Lung (tissue), 12 donors: ENCODE measurements around the gene PHACTR3. TPM values are rescaled to one million over a fixed set of nuclear protein-coding genes. Genes with fewer than 3 reads are reported as not detected.

ENCODE experiments used
- ATAC-seq: fragments of 200-7000 bp; cut with Tn5 transposase; one replicate; pipeline ENCODE4 v1.9.1; 2020; ENCODE audit warnings: moderate number of reproducible peaks; ENCODE audit not compliant: insufficient read depth, low FRiP score
- DNase-seq, 3 donors: peaks; one replicate each; pipeline ENCODE4 v3.0.0-alpha.2; 2013 to 2017
- H3K27ac ChIP-seq, 2 donors: one replicate each; pipeline ENCODE4 v1.5.1; 2013; ENCODE audit warnings: mild to moderate bottlenecking in 2 of 2, moderate library complexity in 2 of 2, control low read depth in 1 of 2, inconsistent platforms in 1 of 2, low read depth in 1 of 2, low read length in 1 of 2
- H3K27me3 ChIP-seq, 3 donors: one replicate each; pipeline ENCODE4 v1.5.1; 2013; ENCODE audit warnings: low read length in 2 of 3; ENCODE audit not compliant: control insufficient read depth in 3 of 3, insufficient read depth in 3 of 3
- H3K36me3 ChIP-seq, 4 donors: one replicate each; pipeline ENCODE4 v1.5.1; 2013; ENCODE audit warnings: low read length in 4 of 4, mild to moderate bottlenecking in 1 of 4, moderate library complexity in 1 of 4; ENCODE audit not compliant: control insufficient read depth in 4 of 4, insufficient read depth in 4 of 4
- H3K4me1 ChIP-seq, 5 donors: one replicate each; pipeline ENCODE4 v1.5.1; 2013; ENCODE audit warnings: low read length in 5 of 5, mild to moderate bottlenecking in 2 of 5, moderate library complexity in 1 of 5; ENCODE audit not compliant: control insufficient read depth in 5 of 5, insufficient read depth in 5 of 5
- H3K4me3 ChIP-seq: one replicate; pipeline ENCODE4 v1.5.1; 2013; ENCODE audit warnings: mild to moderate bottlenecking, control low read depth, moderate library complexity
- H3K9ac ChIP-seq, 2 donors: one replicate each; pipeline ENCODE4 v1.5.1; 2013; ENCODE audit warnings: low read length in 2 of 2, control low read depth in 1 of 2; ENCODE audit not compliant: insufficient read depth in 1 of 2
- H3K9me3 ChIP-seq, 4 donors: one replicate each; pipeline ENCODE4 v1.5.1; 2013; ENCODE audit warnings: low read length in 3 of 4, mild to moderate bottlenecking in 1 of 4, moderate library complexity in 1 of 4; ENCODE audit not compliant: control insufficient read depth in 4 of 4, insufficient read depth in 3 of 4
- CTCF ChIP-seq: IDR thresholded peaks from 2 replicates; pipeline ENCODE4 v1.5.1; 2012; ENCODE audit warnings: mild to moderate bottlenecking; ENCODE audit errors: control extremely low read depth, extremely low read depth
- WGBS, 2 donors: extraction: QIAGEN DNeasy Blood & Tissue Kit; methylation state at CpG; one replicate each; pipeline ENCODE4 v1.1.7; 2013; 5-methylcytosine and 5-hydroxymethylcytosine counted together
- polyA plus RNA-seq, 2 donors: library from polyadenylated mRNA; stranded (reverse); fragments of 200-250 nt; gene quantifications; one replicate each; pipeline ENCODE4 v1.2.1, GENCODE V29; 2013
- total RNA-seq, 2 donors: library from RNA; depleted of rRNA in 1 of 2; stranded (reverse); fragments of >200 nt in 1 of 2; gene quantifications; one replicate each; pipeline ENCODE4 v1.2.1, GENCODE V29; 2014 to 2021
- donor health status: control.
- donor health status: control.
- donor health status: Bipolar disorder and iron deficiency.
- donor health status: healthy.
- donor health status: DM: yes; HTN: yes; CAD: no.

Gene PHACTR3
- total and polyA plus RNA-seq, 4 donors: 3.8 to 12.0 (median 5.9) TPM

GRCh38 chr20:59631751-59632540, 27.6 kb downstream of the PHACTR3 start:
- WGBS, 2 donors: 87 to 91% methylated on average over 14 of the region's 14 CpGs
- no peaks in the 10 kb centered on the region for H3K36me3 ChIP-seq
- H3K4me1 ChIP-seq: no peaks in the 10 kb centered on the region
- peaks cover 0 to 12% (median 0%) of the 10 kb centered on the region in 3 donors for H3K27me3 ChIP-seq
- DNase-seq (no peak), ATAC-seq (no peak)
- TF ChIP-seq CTCF: no peak
- no peak overlapping the region for H3K4me3 ChIP-seq
- no peak overlapping the region for H3K27ac ChIP-seq
- H3K9me3 ChIP-seq: peaks cover 0 to 2% (median 0%) of the 10 kb centered on the region in 4 donors
- H3K9ac ChIP-seq: no peak overlapping the region

- TF ChIP-seq CTCF: no peak
- H3K27ac ChIP-seq: no peak overlapping the region
- H3K9ac ChIP-seq: no peak overlapping the region
- H3K4me1 ChIP-seq: no peaks in the 10 kb centered on the region
- no peak overlapping the region for H3K4me3 ChIP-seq
- peaks cover 0 to 11% (median 0%) of the 10 kb centered on the region in 3 donors for H3K27me3 ChIP-seq
- no peak for ATAC-seq
- 78 to 88% methylated on average over 8 of the region's 8 CpGs for WGBS, 2 donors
- H3K36me3 ChIP-seq: no peaks in the 10 kb centered on the region
- DNase-seq: no peak
- no peaks in the 10 kb centered on the region for H3K9me3 ChIP-seq
These were observed 28.3 kb downstream of the PHACTR3 start for GRCh38 chr20:59632541-59633113.

- H3K9ac ChIP-seq: no peak overlapping the region
- WGBS, 2 donors: 91 to 93% methylated on average over 6 of the region's 6 CpGs
- H3K27ac ChIP-seq: no peak overlapping the region
- H3K4me1 ChIP-seq: no peaks in the 10 kb centered on the region
- DNase-seq (no peak), ATAC-seq (no peak)
- no peaks in the 10 kb centered on the region for H3K9me3 ChIP-seq
- no peak for TF ChIP-seq CTCF
- peaks cover 0 to 6% (median 0%) of the 10 kb centered on the region in 3 donors for H3K27me3 ChIP-seq
- no peaks in the 10 kb centered on the region for H3K36me3 ChIP-seq
- no peak overlapping the region for H3K4me3 ChIP-seq
These were observed 29.4 kb downstream of the PHACTR3 start for GRCh38 chr20:59633656-59634251.
